Measurements from ENCODE around the gene NR2C1. TPM values are rescaled to one million over a fixed set of nuclear protein-coding genes. Genes with fewer than 3 reads are reported as not detected.
"Not testable (repeated sequence)": the region's sequence is repeated elsewhere in the genome, so short reads cannot be mapped to it uniquely, and the experiment has no call there.

Gene NR2C1
- total RNA-seq, 1 donor from 2014 or later = 70.2 TPM

DNA sequence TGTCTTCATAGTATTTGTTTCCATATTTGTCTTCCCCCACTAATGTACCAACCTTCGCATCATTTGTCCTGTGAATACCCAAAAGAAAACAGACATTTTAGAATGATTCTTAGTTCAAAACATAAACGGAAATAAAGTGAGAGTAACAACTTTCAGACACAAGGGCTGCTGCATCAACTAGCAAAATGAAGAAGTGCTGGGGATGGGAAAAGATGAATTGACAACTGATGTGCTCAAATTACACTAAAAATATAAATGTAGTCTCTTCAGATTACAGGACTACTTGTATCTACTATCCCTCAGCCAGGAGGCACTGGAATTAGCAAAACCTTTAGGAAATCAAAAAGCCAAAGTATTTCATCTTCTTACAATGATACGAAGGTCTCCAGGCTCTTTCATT is 70.7 kb downstream of the NR2C1 start:
- TF ChIP-seq CTCF (IDR thresholded peaks at IDR 0.05; ENCODE audit: unreplicated experiment) = no peak
- Mint-ChIP-seq H3K4me3 (ENCODE audit: unreplicated experiment) (peak overlapping the region; percentile 96), H3K36me3 (ENCODE audit: low read depth, unreplicated experiment) (peaks cover 3% of the 10 kb centered on the region), H3K27me3 (ENCODE audit: unreplicated experiment) (peaks cover 2% of the 10 kb centered on the region), H3K4me1 (ENCODE audit: unreplicated experiment) (peaks cover 22% of the 10 kb centered on the region), H3K9me3 (ENCODE audit: unreplicated experiment) (no peaks in the 10 kb centered on the region), H3K27ac (ENCODE audit: unreplicated experiment) (peak overlapping the region; percentile 72)
- DNase-seq (ENCODE audit: low spot score) = no peak

GRCh38 chr12:94998326-94998725 is 75.1 kb downstream of the NR2C1 start:
- no peak overlapping the region for H3K4me3 Mint-ChIP-seq (ENCODE audit: unreplicated experiment)
- H3K4me1 Mint-ChIP-seq (ENCODE audit: unreplicated experiment) = peaks cover 19% of the 10 kb centered on the region
- TF ChIP-seq CTCF (IDR thresholded peaks at IDR 0.05; ENCODE audit: unreplicated experiment) = no peak
- H3K27ac Mint-ChIP-seq (ENCODE audit: unreplicated experiment) = no peak overlapping the region
- peaks cover 3% of the 10 kb centered on the region for H3K36me3 Mint-ChIP-seq (ENCODE audit: low read depth, unreplicated experiment)
- no peak for DNase-seq (ENCODE audit: low spot score)
- H3K9me3 Mint-ChIP-seq (ENCODE audit: unreplicated experiment) = no peaks in the 10 kb centered on the region
- peaks cover 2% of the 10 kb centered on the region for H3K27me3 Mint-ChIP-seq (ENCODE audit: unreplicated experiment)

DNA sequence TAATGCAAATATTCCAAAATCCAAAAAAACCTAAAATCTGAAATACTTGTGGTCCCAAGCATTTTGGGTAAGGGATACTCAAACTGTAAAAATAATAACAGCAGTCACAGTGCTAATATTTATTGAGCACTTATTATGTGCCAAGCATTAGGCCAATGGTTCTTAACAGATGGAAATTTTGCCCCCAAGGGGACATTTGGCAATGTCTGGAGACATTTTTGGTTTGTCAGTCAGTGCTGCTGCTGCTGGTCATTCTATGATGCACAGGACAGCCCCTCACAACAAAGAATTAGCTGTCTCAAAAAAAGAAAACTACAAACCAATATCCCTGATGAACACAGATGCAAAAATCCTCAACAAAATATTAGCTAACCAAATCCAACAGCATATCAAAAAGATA is 75.7 kb downstream of the NR2C1 start:
- H3K27ac Mint-ChIP-seq (ENCODE audit: unreplicated experiment) = no peak overlapping the region
- no peak for TF ChIP-seq CTCF (IDR thresholded peaks at IDR 0.05; ENCODE audit: unreplicated experiment)
- no peak overlapping the region for H3K4me3 Mint-ChIP-seq (ENCODE audit: unreplicated experiment)
- H3K36me3 Mint-ChIP-seq (ENCODE audit: low read depth, unreplicated experiment) = peaks cover 3% of the 10 kb centered on the region
- peaks cover 13% of the 10 kb centered on the region for H3K4me1 Mint-ChIP-seq (ENCODE audit: unreplicated experiment)
- H3K9me3 Mint-ChIP-seq (ENCODE audit: unreplicated experiment) = no peaks in the 10 kb centered on the region
- peaks cover 1% of the 10 kb centered on the region for H3K27me3 Mint-ChIP-seq (ENCODE audit: unreplicated experiment)
- no peak for DNase-seq (ENCODE audit: low spot score)

GRCh38 chr12:94997061-94997460 is 76.4 kb downstream of the NR2C1 start:
- peaks cover 4% of the 10 kb centered on the region for H3K36me3 Mint-ChIP-seq (ENCODE audit: low read depth, unreplicated experiment)
- H3K4me3 Mint-ChIP-seq (ENCODE audit: unreplicated experiment) = no peak overlapping the region
- H3K27me3 Mint-ChIP-seq (ENCODE audit: unreplicated experiment) = no peaks in the 10 kb centered on the region
- H3K4me1 Mint-ChIP-seq (ENCODE audit: unreplicated experiment) = peaks cover 10% of the 10 kb centered on the region
- H3K27ac Mint-ChIP-seq (ENCODE audit: unreplicated experiment) = peak overlapping the region; percentile 7
- H3K9me3 Mint-ChIP-seq (ENCODE audit: unreplicated experiment) = no peaks in the 10 kb centered on the region
- no peak for TF ChIP-seq CTCF (IDR thresholded peaks at IDR 0.05; ENCODE audit: unreplicated experiment)
- DNase-seq (ENCODE audit: low spot score) = no peak

DNA sequence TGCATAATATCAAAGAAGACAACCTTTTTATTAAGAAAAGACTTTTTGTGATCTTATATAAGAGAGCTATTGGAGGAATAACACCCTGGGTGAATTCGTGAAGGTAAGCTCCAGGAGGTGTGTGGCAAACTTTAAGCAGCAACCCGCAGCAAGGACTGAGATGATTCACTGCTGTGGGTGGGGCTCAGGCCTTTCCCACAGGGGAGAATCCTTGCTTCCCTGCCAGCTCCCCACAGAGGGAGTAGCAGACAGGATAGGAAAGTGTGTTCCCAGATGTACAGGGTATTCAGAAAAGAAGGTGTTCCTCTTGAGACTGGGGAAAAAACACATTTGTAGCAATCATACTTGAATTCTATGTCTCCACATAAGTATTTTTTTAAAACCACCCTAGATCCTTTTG is 79.1 kb downstream of the NR2C1 start:
- Mint-ChIP-seq H3K36me3 (ENCODE audit: low read depth, unreplicated experiment) (peaks cover 7% of the 10 kb centered on the region), H3K27me3 (ENCODE audit: unreplicated experiment) (no peaks in the 10 kb centered on the region), H3K9me3 (ENCODE audit: unreplicated experiment) (no peaks in the 10 kb centered on the region), H3K27ac (ENCODE audit: unreplicated experiment) (no peak overlapping the region), H3K4me1 (ENCODE audit: unreplicated experiment) (peaks cover 5% of the 10 kb centered on the region), H3K4me3 (ENCODE audit: unreplicated experiment) (no peak overlapping the region)
- DNase-seq (ENCODE audit: low spot score) = no peak
- TF ChIP-seq CTCF (IDR thresholded peaks at IDR 0.05; ENCODE audit: unreplicated experiment) = no peak

- not testable (repeated sequence) for H3K4me3 Mint-ChIP-seq (ENCODE audit: unreplicated experiment); H3K36me3 Mint-ChIP-seq (ENCODE audit: low read depth, unreplicated experiment); H3K27me3 Mint-ChIP-seq (ENCODE audit: unreplicated experiment); DNase-seq (ENCODE audit: low spot score); H3K9me3 Mint-ChIP-seq (ENCODE audit: unreplicated experiment); H3K4me1 Mint-ChIP-seq (ENCODE audit: unreplicated experiment); H3K27ac Mint-ChIP-seq (ENCODE audit: unreplicated experiment)
Observed at GRCh38 chr12:94993855-94994254, 79.6 kb downstream of the NR2C1 start.

Measured in endothelial cell (in vitro differentiated cells).